H9 (cell line): ENCODE results near the gene SCUBE1. TPM values are rescaled to one million over a fixed set of nuclear protein-coding genes. Genes with fewer than 3 reads are reported as not detected.

ENCODE experiments used
- DNase-seq: peaks from one replicate; pipeline ENCODE4 v3.0.0-alpha.2; 2017
- H2AFZ ChIP-seq: one replicate; pipeline ENCODE4 v1.6.1; 2013; ENCODE audit warnings: mild to moderate bottlenecking, low read length, control low read depth, moderate library complexity
- H2AK5ac ChIP-seq: 2 replicates; pipeline ENCODE4 v1.6.1; 2013; ENCODE audit warnings: low read length, control low read depth, mixed read lengths; ENCODE audit not compliant: insufficient read length
- H2BK120ac ChIP-seq: one replicate; pipeline ENCODE4 v1.6.1; 2013; ENCODE audit warnings: low read depth, mild to moderate bottlenecking, low read length, control low read depth, inconsistent platforms; ENCODE audit not compliant: poor library complexity, severe bottlenecking
- H2BK12ac ChIP-seq: 2 replicates; pipeline ENCODE4 v1.6.1; 2013; ENCODE audit warnings: low read length, control low read depth, mixed read lengths, low read depth; ENCODE audit not compliant: insufficient read length
- H2BK15ac ChIP-seq: 2 replicates; pipeline ENCODE4 v1.6.1; 2013; ENCODE audit warnings: low read depth, low read length, control low read depth
- H2BK20ac ChIP-seq: one replicate; pipeline ENCODE4 v1.6.1; 2013; ENCODE audit warnings: low read depth, mild to moderate bottlenecking, low read length, control low read depth, inconsistent platforms; ENCODE audit not compliant: poor library complexity, severe bottlenecking
- H2BK5ac ChIP-seq: 2 replicates; pipeline ENCODE4 v1.6.1; 2013; ENCODE audit warnings: low read length, control low read depth, mixed read lengths; ENCODE audit not compliant: insufficient read length
- H3K14ac ChIP-seq: 2 replicates; pipeline ENCODE4 v1.6.1; 2013; ENCODE audit warnings: low read length, control low read depth; ENCODE audit not compliant: insufficient read depth
- H3K18ac ChIP-seq: 2 replicates; pipeline ENCODE4 v1.6.1; 2013; ENCODE audit warnings: low read depth, mild to moderate bottlenecking, mixed read lengths, low read length, control low read depth; ENCODE audit not compliant: insufficient read length
- H3K23ac ChIP-seq: 2 replicates; pipeline ENCODE4 v1.6.1; 2013; ENCODE audit warnings: low read length, control low read depth, mixed read lengths, low read depth; ENCODE audit not compliant: insufficient read length
- H3K23me2 ChIP-seq: 2 replicates; pipeline ENCODE4 v1.6.1; 2013; ENCODE audit warnings: low read depth, mild to moderate bottlenecking, mixed read lengths, low read length, control low read depth; ENCODE audit not compliant: insufficient read length, poor library complexity, severe bottlenecking
- H3K27ac ChIP-seq: 2 replicates; pipeline ENCODE4 v1.5.1; 2013; ENCODE audit warnings: low read length, control low read depth, mixed read lengths, low read depth; ENCODE audit not compliant: insufficient read length
- H3K27me3 ChIP-seq: 2 replicates; pipeline ENCODE4 v1.6.1; 2013; ENCODE audit warnings: low read length, control low read depth, inconsistent platforms; ENCODE audit not compliant: insufficient read depth
- H3K4ac ChIP-seq: 2 replicates; pipeline ENCODE4 v1.6.1; 2013; ENCODE audit warnings: low read depth, mild to moderate bottlenecking, control low read depth, inconsistent platforms, low read length, moderate library complexity
- H3K4me1 ChIP-seq: 2 replicates; pipeline ENCODE4 v1.6.1; 2013; ENCODE audit warnings: low read length, control low read depth, inconsistent platforms; ENCODE audit not compliant: insufficient read depth
- H3K4me2 ChIP-seq: 2 replicates; pipeline ENCODE4 v1.6.1; 2013; ENCODE audit warnings: low read length, control low read depth, mixed read lengths; ENCODE audit not compliant: insufficient read length, insufficient read depth
- H3K56ac ChIP-seq: 2 replicates; pipeline ENCODE4 v1.6.1; 2013; ENCODE audit warnings: low read depth, mild to moderate bottlenecking, mixed read lengths, low read length, control low read depth; ENCODE audit not compliant: insufficient read length
- H3K79me1 ChIP-seq: 2 replicates; pipeline ENCODE4 v1.6.1; 2013; ENCODE audit warnings: low read depth, mild to moderate bottlenecking, moderate library complexity, low read length, control low read depth, inconsistent platforms; ENCODE audit not compliant: insufficient read depth, poor library complexity, severe bottlenecking
- H3K79me2 ChIP-seq: 2 replicates; pipeline ENCODE4 v1.6.1; 2013; ENCODE audit warnings: low read length, control low read depth, inconsistent platforms; ENCODE audit not compliant: insufficient read depth
- H3K9ac ChIP-seq: 2 replicates; pipeline ENCODE4 v1.6.1; 2013; ENCODE audit warnings: low read length, control low read depth, mixed read lengths; ENCODE audit not compliant: insufficient read length; ENCODE audit errors: extremely low read depth
- H3K9me3 ChIP-seq: one replicate; pipeline ENCODE4 v1.6.1; 2013; ENCODE audit warnings: low read depth, low read length, inconsistent platforms; ENCODE audit not compliant: control insufficient read depth
- H3T11ph ChIP-seq: one replicate; pipeline ENCODE4 v1.6.1; 2013; ENCODE audit warnings: mild to moderate bottlenecking, low read length, control low read depth, inconsistent platforms
- H4K20me1 ChIP-seq: one replicate; pipeline ENCODE4 v1.6.1; 2013; ENCODE audit not compliant: control insufficient read depth, insufficient read length, insufficient read depth
- H4K5ac ChIP-seq: 2 replicates; pipeline ENCODE4 v1.6.1; 2013; ENCODE audit warnings: low read depth, mild to moderate bottlenecking, mixed read lengths, low read length, control low read depth; ENCODE audit not compliant: insufficient read length
- H4K8ac ChIP-seq: replicated peaks from 2 replicates; pipeline ENCODE4 v1.6.1; 2013; ENCODE audit warnings: low read length, control low read depth, mixed read lengths, low read depth; ENCODE audit not compliant: insufficient read length
- H4K91ac ChIP-seq: 2 replicates; pipeline ENCODE4 v1.6.1; 2013; ENCODE audit warnings: low read depth, mild to moderate bottlenecking, moderate library complexity, mixed read lengths, low read length, control low read depth; ENCODE audit not compliant: insufficient read length
- H3K27ac Mint-ChIP-seq, 3 experiments: 2 replicates in 2 of 3; 3 replicates in 1 of 3; pipeline ENCODE4 v1.8.0; 2020 to 2021; ENCODE audit warnings: mixed read lengths in 3 of 3, mild to moderate bottlenecking in 1 of 3, moderate library complexity in 1 of 3
- H3K27me3 Mint-ChIP-seq: 2 replicates; pipeline ENCODE4 v1.8.0; 2021; ENCODE audit warnings: low read depth, mild to moderate bottlenecking, moderate library complexity, mixed read lengths
- H3K36me3 Mint-ChIP-seq, 3 experiments: 2 replicates in 2 of 3; 3 replicates in 1 of 3; pipeline ENCODE4 v1.8.0; 2020 to 2021; ENCODE audit warnings: low read depth in 3 of 3, mixed read lengths in 3 of 3; ENCODE audit not compliant: insufficient read depth in 1 of 3
- H3K4me1 Mint-ChIP-seq, 2 experiments: 2 replicates each; pipeline ENCODE4 v1.8.0; 2020; ENCODE audit warnings: mixed read lengths in 2 of 2
- H3K4me3 Mint-ChIP-seq, 2 experiments: 2 replicates in 1 of 2; 3 replicates in 1 of 2; pipeline ENCODE4 v1.8.0; 2020 to 2021; ENCODE audit warnings: mild to moderate bottlenecking in 2 of 2, mixed read lengths in 2 of 2, moderate library complexity in 1 of 2
- H3K9me3 Mint-ChIP-seq, 2 experiments: 2 replicates in 1 of 2; 3 replicates in 1 of 2; pipeline ENCODE4 v1.8.0; 2020; ENCODE audit warnings: mild to moderate bottlenecking in 2 of 2, mixed read lengths in 2 of 2, moderate library complexity in 1 of 2
- WGBS: extraction: QIAGEN DNeasy Blood & Tissue Kit; methylation state at CpG from one replicate; pipeline ENCODE4 v1.1.7; 2013; ENCODE audit warnings: missing lambda C conversion rate, low lambda C conversion rate, mixed read lengths; ENCODE audit not compliant: insufficient read length; ENCODE audit errors: extremely low coverage; 5-methylcytosine and 5-hydroxymethylcytosine counted together
- total RNA-seq: library from RNA; stranded (reverse); gene quantifications from 2 replicates; pipeline ENCODE4 v1.2.1, GENCODE V29; 2021
- TF ChIP-seq, protein P1 (sequence below): fragments of 200-600 bp; sonication (generic); conservative IDR thresholded peaks from 3 replicates; pipeline ENCODE4 v1.8.0; 2021; ENCODE audit warnings: antibody characterized with exemption, mild to moderate bottlenecking

Gene SCUBE1
- total RNA-seq, 1 experiment from 2014 or later = 1.2 TPM

DNA sequence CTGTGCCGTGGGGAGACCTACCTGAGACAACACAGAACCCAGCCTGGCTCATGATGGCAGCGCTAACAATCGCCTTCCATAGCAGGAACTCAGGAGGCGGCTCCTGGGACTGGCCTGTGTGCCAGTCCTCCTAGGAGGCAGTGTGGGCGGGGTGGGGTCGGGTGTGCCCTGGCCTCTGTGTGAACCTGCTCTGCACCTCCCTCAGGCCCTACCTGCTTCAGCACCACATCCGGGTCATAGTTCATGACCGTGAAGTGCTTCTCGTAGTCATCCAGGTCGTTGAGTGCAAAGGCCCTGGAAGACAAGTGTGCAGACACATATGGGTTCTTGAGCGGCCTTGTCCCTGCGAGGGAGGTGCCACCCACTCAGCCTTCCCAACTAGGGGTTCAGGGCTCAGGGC, 171.6 kb downstream of the SCUBE1 start:
- Mint-ChIP-seq H3K27me3 (no peaks in the 10 kb centered on the region), H3K4me1 (no peaks in the 10 kb centered on the region), H3K27ac (no peak overlapping the region), H3K4me3 (no peak overlapping the region), H3K36me3 (peaks cover 21 to 77% (median 75%) of the 10 kb centered on the region in 3 experiments; a peak in 6 of 7 replicates), H3K9me3 (no peaks in the 10 kb centered on the region)
- Histone ChIP-seq H3T11ph (no peak overlapping the region), H3K79me1 (no peaks in the 10 kb centered on the region), H3K23me2 (no peaks in the 10 kb centered on the region), H2BK12ac (no peak overlapping the region), H3K56ac (no peak overlapping the region), H3K4ac (no peak overlapping the region), H3K27ac (no peak overlapping the region), H4K91ac (no peak overlapping the region), H3K4me1 (no peaks in the 10 kb centered on the region), H4K20me1 (no peaks in the 10 kb centered on the region), H3K27me3 (no peaks in the 10 kb centered on the region), H3K18ac (no peak overlapping the region), H3K14ac (no peak overlapping the region), H4K5ac (no peak overlapping the region), H4K8ac (no peak overlapping the region), H2BK15ac (no peak overlapping the region), H3K79me2 (no peaks in the 10 kb centered on the region), H2AFZ (no peak overlapping the region), H2BK120ac (no peak overlapping the region), H3K9me3 (no peaks in the 10 kb centered on the region), H2AK5ac (no peak overlapping the region), H3K4me2 (no peak overlapping the region), H3K23ac (no peak overlapping the region), H2BK20ac (no peak overlapping the region), H2BK5ac (no peak overlapping the region), H3K9ac (no peak overlapping the region)
- WGBS = no CpG with 5 or more reads among the region's 12 CpGs
- DNase-seq = no peak
- TF ChIP-seq, protein P1, sequence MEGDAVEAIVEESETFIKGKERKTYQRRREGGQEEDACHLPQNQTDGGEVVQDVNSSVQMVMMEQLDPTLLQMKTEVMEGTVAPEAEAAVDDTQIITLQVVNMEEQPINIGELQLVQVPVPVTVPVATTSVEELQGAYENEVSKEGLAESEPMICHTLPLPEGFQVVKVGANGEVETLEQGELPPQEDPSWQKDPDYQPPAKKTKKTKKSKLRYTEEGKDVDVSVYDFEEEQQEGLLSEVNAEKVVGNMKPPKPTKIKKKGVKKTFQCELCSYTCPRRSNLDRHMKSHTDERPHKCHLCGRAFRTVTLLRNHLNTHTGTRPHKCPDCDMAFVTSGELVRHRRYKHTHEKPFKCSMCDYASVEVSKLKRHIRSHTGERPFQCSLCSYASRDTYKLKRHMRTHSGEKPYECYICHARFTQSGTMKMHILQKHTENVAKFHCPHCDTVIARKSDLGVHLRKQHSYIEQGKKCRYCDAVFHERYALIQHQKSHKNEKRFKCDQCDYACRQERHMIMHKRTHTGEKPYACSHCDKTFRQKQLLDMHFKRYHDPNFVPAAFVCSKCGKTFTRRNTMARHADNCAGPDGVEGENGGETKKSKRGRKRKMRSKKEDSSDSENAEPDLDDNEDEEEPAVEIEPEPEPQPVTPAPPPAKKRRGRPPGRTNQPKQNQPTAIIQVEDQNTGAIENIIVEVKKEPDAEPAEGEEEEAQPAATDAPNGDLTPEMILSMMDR = no peak
